HK-2 (cell line): ENCODE data around the gene SEH1L.
A peak's percentile ranks its signal among the peaks of the same experiment; 100 is the strongest.
"Not testable (repeated sequence)": the region's sequence is repeated elsewhere in the genome, so short reads cannot be mapped to it uniquely, and the experiment has no call there.

Experiments
- DNase-seq: peaks from one replicate; pipeline ENCODE4 v3.0.0-alpha.2; 2018; ENCODE audit not compliant: unreplicated experiment

Gene SEH1L

GRCh38 chr18:12996661-12997292, 49.0 kb downstream of the SEH1L start:
- no peak for DNase-seq

DNA sequence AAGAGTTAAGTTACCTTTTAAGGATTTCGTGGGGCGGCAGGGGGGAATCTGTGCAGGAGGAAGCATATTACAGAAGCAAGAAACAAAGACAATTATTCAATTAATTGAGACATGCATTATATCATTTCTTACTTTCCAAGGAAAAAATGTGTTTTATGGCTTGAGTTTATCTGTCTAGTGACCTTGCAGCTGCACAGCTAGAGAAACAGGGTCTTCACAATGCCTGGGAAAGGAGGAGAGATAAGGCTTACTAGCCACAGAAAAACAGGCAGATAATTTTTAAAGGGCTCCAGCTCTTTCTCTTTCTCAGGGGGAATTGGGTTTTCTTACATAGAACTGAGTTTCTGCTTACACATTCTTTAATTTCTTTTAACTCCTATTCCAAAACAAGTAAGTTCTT, 49.5 kb downstream of the SEH1L start:
- not testable (repeated sequence) for DNase-seq

DNA sequence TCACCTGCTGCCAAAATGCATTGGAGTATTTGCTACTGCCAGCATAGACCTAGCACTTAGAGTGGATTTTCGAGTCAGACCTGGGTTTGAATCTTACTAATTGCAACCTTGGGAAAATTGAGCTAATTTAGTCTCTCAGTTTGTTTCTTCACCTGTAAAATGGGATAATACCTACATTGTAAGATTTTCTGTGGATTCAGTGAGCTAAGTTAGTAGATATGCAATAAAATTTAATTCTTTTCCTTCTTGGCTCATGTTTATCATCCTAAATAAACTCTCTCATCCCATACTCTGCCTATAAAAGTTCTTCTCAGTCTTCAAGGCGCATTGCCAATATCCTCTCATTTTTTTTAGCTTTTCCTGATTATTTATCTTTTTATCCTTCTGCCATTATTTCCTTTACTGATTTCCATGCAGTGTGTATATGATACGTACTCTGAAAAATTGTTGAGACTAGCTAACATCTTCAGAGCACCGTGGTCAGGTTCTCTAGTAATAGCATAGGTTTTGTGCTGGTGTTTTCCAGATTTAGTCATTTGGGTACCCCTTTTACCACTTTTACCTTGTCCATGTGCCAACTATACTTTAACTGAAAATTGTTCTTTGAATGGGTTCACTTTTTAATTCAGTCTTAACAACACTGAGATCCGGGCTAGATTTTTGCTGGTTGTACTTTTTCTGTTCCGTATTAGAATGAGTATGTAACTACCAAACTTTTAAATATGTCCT, 50.7 kb downstream of the SEH1L start:
- DNase-seq = no peak

DNA sequence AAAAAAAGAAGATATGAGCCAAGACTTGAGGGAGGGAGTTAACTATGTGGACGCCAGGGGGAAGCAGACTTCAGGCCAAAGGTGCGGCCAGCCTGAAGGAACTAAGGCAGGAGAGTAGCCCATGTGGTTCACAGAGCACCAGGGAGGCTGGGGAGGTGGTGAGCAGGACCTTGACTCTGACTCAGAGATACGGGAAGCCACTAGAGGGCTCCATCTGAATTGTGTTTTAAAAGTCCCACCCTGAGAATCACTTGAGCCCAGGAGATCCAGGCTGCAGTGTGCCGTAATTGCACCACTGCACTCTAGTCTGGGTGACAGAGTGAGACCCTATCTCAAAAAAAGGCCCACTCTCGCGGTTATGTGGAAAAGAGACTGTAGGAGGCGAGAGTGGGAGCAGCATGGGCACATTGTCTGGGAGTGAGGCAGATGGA, 55.7 kb downstream of the SEH1L start:
- DNase-seq = peak; percentile 40

DNA sequence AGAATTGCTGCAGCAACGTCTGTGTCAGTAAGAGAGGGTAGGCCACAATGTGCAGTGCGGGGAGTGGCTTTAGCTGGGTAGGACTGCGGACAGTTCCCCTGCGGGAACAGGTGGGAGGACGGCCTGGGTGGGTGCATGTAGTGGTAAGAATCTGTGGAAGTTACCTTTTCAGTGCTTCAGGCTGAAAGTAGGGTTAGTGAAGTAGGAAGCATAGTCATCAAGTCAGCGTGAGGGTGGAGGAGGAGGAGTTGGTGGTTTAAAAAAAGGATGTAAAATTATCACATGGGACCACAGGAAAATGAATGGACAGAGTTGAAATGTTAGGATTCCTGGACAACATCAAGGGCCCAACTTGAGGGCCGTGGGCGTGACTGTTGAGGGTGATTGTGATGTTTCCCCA, 56.6 kb downstream of the SEH1L start:
- no peak for DNase-seq

DNA sequence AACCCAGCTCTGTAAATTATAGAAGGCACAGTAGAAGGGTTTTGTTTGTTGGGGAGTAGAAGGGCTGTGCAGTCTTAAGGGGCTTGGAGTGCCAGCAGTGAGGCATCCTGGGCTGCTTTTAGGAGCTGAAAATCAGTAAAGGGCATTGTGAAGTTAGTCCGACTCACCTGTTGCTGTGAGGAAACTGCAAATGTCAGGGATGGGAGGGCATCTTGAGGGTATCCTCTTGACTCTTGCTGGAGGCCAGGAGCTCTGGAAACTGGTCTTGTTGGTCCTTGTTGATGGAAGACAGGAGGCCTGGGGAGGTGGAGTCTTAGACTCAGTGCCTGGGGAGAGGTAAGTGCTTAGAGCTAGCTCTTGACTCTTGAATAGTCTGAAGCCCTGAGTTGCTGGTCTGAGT, 57.5 kb downstream of the SEH1L start:
- DNase-seq = no peak

DNA sequence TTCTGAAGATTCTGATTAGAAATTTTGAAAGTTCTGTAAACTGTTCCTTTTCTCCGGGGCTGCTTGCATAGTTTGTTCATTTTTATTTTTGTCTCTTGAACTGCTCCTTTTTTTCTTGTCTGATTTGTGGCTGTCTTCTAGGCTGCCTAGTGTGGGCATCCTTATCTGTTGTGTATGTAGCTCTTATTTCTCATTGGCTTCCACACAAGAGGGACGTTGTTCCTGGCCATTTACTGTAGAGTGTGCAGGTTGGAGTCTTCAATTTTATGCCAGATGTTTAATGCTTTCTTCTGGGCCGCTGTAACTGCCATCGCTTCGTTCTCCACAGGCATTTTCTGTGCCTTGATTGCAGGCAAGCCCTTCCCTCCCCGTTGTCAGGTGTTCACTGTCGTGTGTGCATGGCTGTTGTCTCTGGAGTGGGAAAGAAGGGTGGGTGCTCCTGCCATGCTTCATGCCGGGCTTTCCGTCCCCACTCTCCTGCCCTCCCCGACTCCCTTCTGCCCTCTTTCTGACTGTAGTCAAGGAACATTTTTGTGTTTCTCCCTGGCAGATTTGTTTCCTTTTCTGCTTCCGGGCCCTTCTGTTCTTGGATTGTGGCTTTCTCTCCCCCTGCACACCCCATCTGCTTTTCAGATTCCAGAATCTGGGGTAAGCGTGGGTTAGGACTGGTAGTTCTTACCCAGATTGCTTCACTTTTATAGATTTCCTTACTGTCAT, 58.9 kb downstream of the SEH1L start:
- DNase-seq = no peak

GRCh38 chr18:13007248-13007560, 59.4 kb downstream of the SEH1L start:
- DNase-seq = no peak

- no peak for DNase-seq
Observed at GRCh38 chr18:13011719-13012118, 63.9 kb downstream of the SEH1L start.

DNA sequence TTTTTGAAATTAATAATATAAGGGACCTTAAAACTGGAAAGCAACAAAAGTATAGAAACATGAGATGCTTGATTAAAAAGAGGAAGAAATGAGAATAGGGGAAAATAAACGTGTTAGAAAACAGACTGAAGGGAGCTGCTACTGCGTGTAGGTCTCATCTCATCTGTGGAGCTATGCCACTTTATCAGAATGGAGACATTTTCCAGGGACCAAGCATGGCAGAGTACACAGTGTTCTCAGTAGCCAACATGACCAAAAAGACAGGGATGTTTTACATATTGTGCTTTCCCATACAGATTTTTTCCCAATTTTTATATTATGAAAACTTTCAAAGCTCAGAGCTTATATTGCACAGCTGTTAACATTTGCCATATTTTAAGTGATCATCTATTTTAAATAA, 66.4 kb downstream of the SEH1L start:
- DNase-seq = no peak

DNA sequence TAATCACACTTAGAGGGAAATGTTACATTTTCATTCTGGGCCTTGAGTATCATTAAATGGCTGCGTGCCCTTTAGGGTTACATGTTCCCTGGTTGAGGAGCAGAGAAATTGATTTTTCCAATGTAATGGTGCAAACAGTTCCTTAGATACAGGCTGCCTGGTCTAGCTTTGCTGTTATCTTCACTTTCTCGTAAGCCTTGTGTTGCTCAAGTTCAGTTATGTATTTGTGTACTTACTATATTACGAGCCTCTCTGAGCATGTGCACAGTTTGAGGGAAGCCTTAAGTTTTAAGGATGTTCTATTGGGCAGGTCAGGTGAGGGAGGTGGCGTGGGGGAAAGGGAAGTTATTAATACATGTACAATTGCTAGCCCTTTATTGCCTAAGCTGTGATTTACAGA, 67.0 kb downstream of the SEH1L start:
- DNase-seq = no peak

GRCh38 chr18:13017247-13017875, 69.5 kb downstream of the SEH1L start:
- no peak for DNase-seq

DNA sequence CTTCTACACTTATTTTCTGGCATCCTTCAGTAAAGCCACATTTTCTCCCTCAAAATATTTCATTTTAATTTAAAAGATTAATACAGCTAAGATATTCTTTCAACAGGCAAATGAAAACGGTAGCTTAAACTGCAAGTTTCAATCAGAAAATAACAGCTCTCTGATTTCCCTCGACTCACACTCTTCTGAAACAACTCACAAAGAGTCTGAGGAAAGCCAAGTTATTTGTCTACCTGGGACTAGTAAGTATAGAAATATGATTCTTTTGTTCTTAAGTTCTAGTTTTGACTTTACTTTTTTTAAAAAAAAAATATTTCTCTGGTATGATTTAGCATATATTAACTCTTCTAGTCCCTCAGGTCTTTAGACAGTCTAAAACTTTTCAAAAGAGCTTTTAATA, 70.6 kb downstream of the SEH1L start:
- no peak for DNase-seq

GRCh38 chr18:13019301-13019700, 71.5 kb downstream of the SEH1L start:
- no peak for DNase-seq

GRCh38 chr18:13022644-13023043, 74.8 kb downstream of the SEH1L start:
- DNase-seq = no peak

- DNase-seq = no peak
Observed at GRCh38 chr18:13025233-13025632, 77.4 kb downstream of the SEH1L start.

GRCh38 chr18:13026583-13027270, 78.9 kb downstream of the SEH1L start:
- no peak for DNase-seq

DNA sequence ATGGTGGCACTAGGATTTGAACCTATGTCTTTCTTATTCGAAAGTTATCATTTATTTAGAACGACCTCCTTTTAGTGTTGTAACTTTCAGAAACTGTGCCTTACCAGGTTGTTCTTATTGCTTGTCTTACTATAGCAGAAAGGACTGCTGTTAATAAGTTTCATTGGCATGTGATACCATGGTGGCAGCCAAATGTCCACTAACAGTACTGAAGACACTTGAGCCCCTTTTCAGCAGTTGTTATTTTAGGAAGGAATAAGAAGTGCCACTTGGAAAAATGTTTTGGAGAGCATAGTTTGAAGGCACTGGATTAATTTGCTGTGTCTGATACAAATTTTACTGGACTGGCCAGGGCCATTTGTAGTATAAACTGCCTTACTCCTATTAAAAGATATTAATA, 81.1 kb downstream of the SEH1L start:
- DNase-seq = no peak

- DNase-seq = no peak
Observed at GRCh38 chr18:13032173-13032572, 84.4 kb downstream of the SEH1L start.

GRCh38 chr18:13035249-13035914, 87.6 kb downstream of the SEH1L start:
- DNase-seq = no peak

GRCh38 chr18:13036622-13037320, 89.0 kb downstream of the SEH1L start:
- no peak for DNase-seq
